Activated CD4-positive, alpha-beta T cell treated with anti-CD3 and anti-CD28 coated beads, Interleukin-2, amount 10 ng/mL, durations not matched to agents 7 days and 5 days (primary cell): ENCODE results near the gene ANKS1A. TPM values are rescaled to one million over a fixed set of nuclear protein-coding genes. Genes with fewer than 3 reads are reported as not detected.
"Not testable (repeated sequence)": the region's sequence is repeated elsewhere in the genome, so short reads cannot be mapped to it uniquely, and the experiment has no call there.

Experiments
- CTCF ChIA-PET: fragments of 350-600 bp; sonication (Branson Sonifier 250); formaldehyde crosslinking; loops from one replicate; lab custom pipeline; 2021; ENCODE audit warnings: antibody characterized with exemption; lab: Charles Lee
- POLR2A ChIA-PET: fragments of 350-600 bp; sonication (Branson Sonifier 250); formaldehyde crosslinking; loops from one replicate; lab custom pipeline; 2021; ENCODE audit warnings: antibody characterized with exemption; lab: Charles Lee
- DNase-seq: peaks from one replicate; pipeline ENCODE4 v3.0.0-alpha.2; 2020
- H3K27ac Mint-ChIP-seq: one replicate; pipeline ENCODE4 v1.8.0; 2021; ENCODE audit warnings: mild to moderate bottlenecking, moderate library complexity, mixed read lengths
- H3K27me3 Mint-ChIP-seq: one replicate; pipeline ENCODE4 v1.8.0; 2021; ENCODE audit warnings: mixed read lengths
- H3K36me3 Mint-ChIP-seq: one replicate; pipeline ENCODE4 v1.8.0; 2021; ENCODE audit warnings: low read depth, mixed read lengths
- H3K4me1 Mint-ChIP-seq: one replicate; pipeline ENCODE4 v1.8.0; 2021; ENCODE audit warnings: mixed read lengths
- H3K4me3 Mint-ChIP-seq: one replicate; pipeline ENCODE4 v1.8.0; 2021; ENCODE audit warnings: mild to moderate bottlenecking, moderate library complexity, mixed read lengths
- H3K9me3 Mint-ChIP-seq: one replicate; pipeline ENCODE4 v1.8.0; 2021; ENCODE audit warnings: mixed read lengths
- total RNA-seq, 2 experiments: library from RNA; stranded (reverse); gene quantifications; one replicate each; pipeline ENCODE4 v1.2.3, GENCODE V29; 2021

ANKS1A gene
- total RNA-seq, 2 experiments from 2014 or later: 8.4 to 8.8 TPM

- no peak overlapping the region for H3K4me3 Mint-ChIP-seq
- no peak overlapping the region for H3K27ac Mint-ChIP-seq
- H3K4me1 Mint-ChIP-seq: no peaks in the 10 kb centered on the region
- H3K36me3 Mint-ChIP-seq: peaks cover 8% of the 10 kb centered on the region
- H3K27me3 Mint-ChIP-seq: no peaks in the 10 kb centered on the region
- POLR2A ChIA-PET: no interaction called here
- no peak for DNase-seq
- CTCF ChIA-PET: interaction anchor here (0.6 to 0.7 kb wide), 3 partner anchors 277 to 850 kb away, joined by 3 to 4 read pairs (median 3); no protein-coding TSS in a partner anchor
- no peaks in the 10 kb centered on the region for H3K9me3 Mint-ChIP-seq
These were observed 103.3 kb downstream of the ANKS1A start for GRCh38 chr6:34992376-34992775.

- no peak overlapping the region for H3K4me3 Mint-ChIP-seq
- no peaks in the 10 kb centered on the region for H3K27me3 Mint-ChIP-seq
- no peak for DNase-seq
- H3K4me1 Mint-ChIP-seq: no peaks in the 10 kb centered on the region
- POLR2A ChIA-PET: no interaction called here
- H3K27ac Mint-ChIP-seq: no peak overlapping the region
- no peaks in the 10 kb centered on the region for H3K9me3 Mint-ChIP-seq
- peaks cover 8% of the 10 kb centered on the region for H3K36me3 Mint-ChIP-seq
- CTCF ChIA-PET: interaction anchor here (0.5 to 0.8 kb wide), 4 partner anchors 11 to 309 kb away, joined by 3 to 5 read pairs (median 3); no protein-coding TSS in a partner anchor
These were observed 104.2 kb downstream of the ANKS1A start for GRCh38 chr6:34993213-34993612.

GRCh38 chr6:34994693-34995092 lies 105.6 kb downstream of the ANKS1A start:
- H3K9me3 Mint-ChIP-seq: no peaks in the 10 kb centered on the region
- ChIA-PET CTCF (interaction anchor here (1.0 kb wide), 1 partner anchor 90 kb away, joined by 3 read pairs; no protein-coding TSS in a partner anchor), POLR2A (no interaction called here)
- no peak overlapping the region for H3K4me3 Mint-ChIP-seq
- H3K27ac Mint-ChIP-seq: no peak overlapping the region
- H3K36me3 Mint-ChIP-seq: peaks cover 6% of the 10 kb centered on the region
- H3K4me1 Mint-ChIP-seq: no peaks in the 10 kb centered on the region
- no peak for DNase-seq
- H3K27me3 Mint-ChIP-seq: no peaks in the 10 kb centered on the region

- H3K27ac Mint-ChIP-seq, H3K27me3 Mint-ChIP-seq, DNase-seq, H3K9me3 Mint-ChIP-seq, CTCF ChIA-PET, H3K4me3 Mint-ChIP-seq, H3K36me3 Mint-ChIP-seq, H3K4me1 Mint-ChIP-seq, POLR2A ChIA-PET: not testable (repeated sequence)
These were observed 109.4 kb downstream of the ANKS1A start for GRCh38 chr6:34998417-34998816.

GRCh38 chr6:34999153-34999552 lies 110.1 kb downstream of the ANKS1A start:
- CTCF ChIA-PET, DNase-seq, H3K4me3 Mint-ChIP-seq, H3K27me3 Mint-ChIP-seq, POLR2A ChIA-PET, H3K27ac Mint-ChIP-seq, H3K4me1 Mint-ChIP-seq, H3K36me3 Mint-ChIP-seq, H3K9me3 Mint-ChIP-seq: not testable (repeated sequence)

GRCh38 chr6:34999962-35000361 lies 110.9 kb downstream of the ANKS1A start:
- H3K27ac Mint-ChIP-seq, H3K4me3 Mint-ChIP-seq, H3K9me3 Mint-ChIP-seq, H3K36me3 Mint-ChIP-seq, H3K4me1 Mint-ChIP-seq, CTCF ChIA-PET, H3K27me3 Mint-ChIP-seq, POLR2A ChIA-PET, DNase-seq: not testable (repeated sequence)

GRCh38 chr6:35001349-35001748 lies 112.3 kb downstream of the ANKS1A start:
- H3K4me3 Mint-ChIP-seq, H3K4me1 Mint-ChIP-seq, H3K36me3 Mint-ChIP-seq, H3K27me3 Mint-ChIP-seq, H3K9me3 Mint-ChIP-seq, H3K27ac Mint-ChIP-seq, DNase-seq: not testable (repeated sequence)
- ChIA-PET POLR2A (interaction anchor here (0.6 kb wide), 1 partner anchor 134 kb away, joined by 3 read pairs; no protein-coding TSS in a partner anchor), CTCF (interaction anchor here (0.7 to 1.8 kb wide), 3 partner anchors 9 to 15 kb away, joined by 3 to 4 read pairs (median 4); no protein-coding TSS in a partner anchor)

GRCh38 chr6:35003886-35004530 lies 115.0 kb downstream of the ANKS1A start:
- POLR2A ChIA-PET, H3K27ac Mint-ChIP-seq, H3K27me3 Mint-ChIP-seq, H3K4me1 Mint-ChIP-seq, H3K4me3 Mint-ChIP-seq, DNase-seq, H3K9me3 Mint-ChIP-seq, H3K36me3 Mint-ChIP-seq: not testable (repeated sequence)
- CTCF ChIA-PET: interaction anchor here (0.7 to 1.6 kb wide), 2 partner anchors 11 to 17 kb away, joined by 3 to 5 read pairs; no protein-coding TSS in a partner anchor

- H3K4me1 Mint-ChIP-seq: peaks cover 8% of the 10 kb centered on the region
- no peak for DNase-seq
- H3K36me3 Mint-ChIP-seq: no peaks in the 10 kb centered on the region
These were observed 118.0 kb downstream of the ANKS1A start for GRCh38 chr6:35007016-35007415.

GRCh38 chr6:35008858-35009257 lies 119.8 kb downstream of the ANKS1A start:
- DNase-seq: no peak
- Mint-ChIP-seq H3K4me1 (peaks cover 8% of the 10 kb centered on the region), H3K27ac (no peak overlapping the region), H3K4me3 (no peak overlapping the region), H3K27me3 (no peaks in the 10 kb centered on the region), H3K36me3 (no peaks in the 10 kb centered on the region), H3K9me3 (no peaks in the 10 kb centered on the region)
- ChIA-PET POLR2A (no interaction called here), CTCF (no interaction called here)

More at GRCh38 chr6:35007016-35007415, 118.0 kb downstream of the ANKS1A start:
- Mint-ChIP-seq H3K27me3 (no peaks in the 10 kb centered on the region), H3K4me3 (no peak overlapping the region), H3K9me3 (no peaks in the 10 kb centered on the region), H3K27ac (no peak overlapping the region)
- ChIA-PET POLR2A (no interaction called here), CTCF (no interaction called here)

- H3K4me3 Mint-ChIP-seq: no peak overlapping the region
- DNase-seq: no peak
- H3K36me3 Mint-ChIP-seq: no peaks in the 10 kb centered on the region
- ChIA-PET CTCF (interaction anchor here (1.1 to 3.2 kb wide), 3 partner anchors 10 to 32 kb away, joined by 4 to 9 read pairs (median 6); no protein-coding TSS in a partner anchor), POLR2A (interaction anchor here (0.6 kb wide), 1 partner anchor 107 kb away, joined by 3 read pairs; no protein-coding TSS in a partner anchor)
- H3K4me1 Mint-ChIP-seq: peaks cover 8% of the 10 kb centered on the region
- no peak overlapping the region for H3K27ac Mint-ChIP-seq
- no peaks in the 10 kb centered on the region for H3K9me3 Mint-ChIP-seq
- no peaks in the 10 kb centered on the region for H3K27me3 Mint-ChIP-seq
These were observed 122.3 kb downstream of the ANKS1A start for GRCh38 chr6:35011096-35012041.

- Mint-ChIP-seq H3K36me3 (no peaks in the 10 kb centered on the region), H3K4me1 (peaks cover 8% of the 10 kb centered on the region), H3K4me3 (no peak overlapping the region), H3K9me3 (no peaks in the 10 kb centered on the region), H3K27ac (no peak overlapping the region), H3K27me3 (no peaks in the 10 kb centered on the region)
- DNase-seq: no peak
- ChIA-PET POLR2A (no interaction called here), CTCF (interaction anchor here (3.2 kb wide), 1 partner anchor 8 kb away, joined by 9 read pairs; no protein-coding TSS in a partner anchor)
These were observed 124.6 kb downstream of the ANKS1A start for GRCh38 chr6:35013701-35014100.

GRCh38 chr6:35014341-35014740 lies 125.3 kb downstream of the ANKS1A start:
- Mint-ChIP-seq H3K4me3 (no peak overlapping the region), H3K36me3 (no peaks in the 10 kb centered on the region), H3K27me3 (no peaks in the 10 kb centered on the region), H3K9me3 (no peaks in the 10 kb centered on the region), H3K27ac (no peak overlapping the region), H3K4me1 (peaks cover 8% of the 10 kb centered on the region)
- CTCF ChIA-PET: no interaction called here
- DNase-seq: no peak
- POLR2A ChIA-PET: no interaction called here
